NT2/D1 (cell line): ENCODE measurements around the gene UCP3.

Source experiments
- DNase-seq: peaks from one replicate; pipeline ENCODE4 v3.0.0-alpha.2; 2011; ENCODE audit warnings: low read depth, low spot score
- H3K27me3 ChIP-seq: 2 replicates; pipeline ENCODE4 v1.6.0; 2011; ENCODE audit warnings: mild to moderate bottlenecking; ENCODE audit not compliant: insufficient read length, insufficient read depth
- H3K36me3 ChIP-seq: 2 replicates; pipeline ENCODE4 v1.6.1; 2011; ENCODE audit warnings: mild to moderate bottlenecking, low read length, mixed read lengths; ENCODE audit not compliant: insufficient read depth, insufficient read length
- H3K4me1 ChIP-seq: 2 replicates; pipeline ENCODE4 v1.5.1; 2011; ENCODE audit not compliant: insufficient read depth, insufficient read length
- H3K4me3 ChIP-seq: 2 replicates; pipeline ENCODE4 v1.5.1; 2011; ENCODE audit warnings: low read depth; ENCODE audit not compliant: insufficient read length
- H3K9ac ChIP-seq: 2 replicates; pipeline ENCODE4 v1.6.0; 2011; ENCODE audit warnings: low read depth; ENCODE audit not compliant: insufficient read length
- H3K9me3 ChIP-seq: 2 replicates; pipeline ENCODE4 v1.5.1; 2011; ENCODE audit warnings: mild to moderate bottlenecking, low read length; ENCODE audit not compliant: insufficient read depth
- SUZ12 ChIP-seq: IDR thresholded peaks from 2 replicates; pipeline ENCODE4 v1.6.1; 2011; ENCODE audit not compliant: insufficient read length, insufficient read depth; ENCODE audit errors: extremely low read depth
- YY1 ChIP-seq: IDR thresholded peaks from 2 replicates; pipeline ENCODE4 v1.6.1; 2011; ENCODE audit not compliant: insufficient read length, insufficient read depth
- ZNF274 ChIP-seq: IDR thresholded peaks from 2 replicates; pipeline ENCODE4 v1.6.1; 2011; ENCODE audit warnings: mild to moderate bottlenecking, low read depth, low read length

The UCP3 gene

GRCh38 chr11:74009675-74010305 lies 905 bp upstream of the UCP3 start:
- H3K4me1 ChIP-seq = no peaks in the 10 kb centered on the region
- H3K27me3 ChIP-seq = no peaks in the 10 kb centered on the region
- no peak for TF ChIP-seq YY1
- no peak for TF ChIP-seq SUZ12
- TF ChIP-seq ZNF274 = no peak
- H3K36me3 ChIP-seq = peaks cover 21% of the 10 kb centered on the region
- DNase-seq = no peak
- no peak overlapping the region for H3K9ac ChIP-seq
- no peak overlapping the region for H3K4me3 ChIP-seq
- no peaks in the 10 kb centered on the region for H3K9me3 ChIP-seq

DNA sequence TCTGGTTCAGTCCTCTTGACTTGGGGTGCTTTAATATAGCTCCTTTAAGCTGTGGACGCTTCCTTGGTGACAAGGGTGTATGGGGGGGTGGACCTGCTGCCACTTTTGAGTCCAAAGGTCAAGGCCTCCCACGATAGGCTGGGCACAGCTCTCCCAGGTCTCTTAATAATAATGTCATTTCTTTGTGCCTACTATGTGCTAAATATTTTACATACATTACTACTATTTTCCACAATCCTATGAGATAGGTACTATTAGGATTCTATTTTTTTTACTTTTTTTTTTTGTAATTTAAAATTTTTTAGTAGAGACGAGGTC lies 304 bp upstream of the UCP3 start:
- no peak for DNase-seq
- peaks cover 20% of the 10 kb centered on the region for H3K36me3 ChIP-seq
- no peak overlapping the region for H3K4me3 ChIP-seq
- H3K9me3 ChIP-seq = no peaks in the 10 kb centered on the region
- TF ChIP-seq ZNF274 (no peak), YY1 (no peak), SUZ12 (no peak)
- H3K9ac ChIP-seq = no peak overlapping the region
- no peaks in the 10 kb centered on the region for H3K27me3 ChIP-seq
- H3K4me1 ChIP-seq = no peaks in the 10 kb centered on the region

GRCh38 chr11:74007691-74008372 lies 1.1 kb downstream of the UCP3 start:
- TF ChIP-seq ZNF274 = no peak
- no peak for TF ChIP-seq SUZ12
- H3K4me1 ChIP-seq = no peaks in the 10 kb centered on the region
- H3K9ac ChIP-seq = no peak overlapping the region

DNA sequence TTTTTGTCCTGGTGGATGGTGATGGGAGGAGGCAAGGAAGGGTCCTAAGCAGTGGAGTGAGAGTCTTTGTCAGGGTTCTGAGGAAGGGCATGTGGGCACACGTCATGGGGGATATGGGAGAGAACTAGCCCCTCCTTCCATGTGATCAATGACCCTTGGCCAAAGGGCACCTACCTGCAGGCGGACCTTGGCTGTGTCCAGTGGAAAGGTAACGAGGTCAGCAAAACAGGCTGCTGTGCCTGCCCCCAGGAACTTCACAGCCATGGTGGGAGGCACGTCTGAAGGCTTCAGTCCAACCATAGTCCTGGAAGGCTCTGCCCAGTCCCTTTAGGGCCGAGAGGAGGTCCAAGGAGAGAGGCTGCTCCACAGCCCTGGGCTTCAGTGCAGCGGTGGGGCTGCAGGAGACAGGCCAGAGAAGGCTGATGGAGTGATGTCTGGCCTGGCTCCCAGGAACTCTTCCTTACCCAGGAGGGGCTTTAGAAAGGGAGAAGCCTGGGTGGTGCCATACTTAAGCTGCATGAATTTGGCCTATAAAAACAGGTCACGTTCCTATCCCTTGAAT lies 2.1 kb downstream of the UCP3 start:
- no peaks in the 10 kb centered on the region for H3K9me3 ChIP-seq
- no peak for DNase-seq
- H3K27me3 ChIP-seq = no peaks in the 10 kb centered on the region
- H3K4me3 ChIP-seq = no peak overlapping the region
- H3K36me3 ChIP-seq = peaks cover 5% of the 10 kb centered on the region
- TF ChIP-seq ZNF274 = no peak
- TF ChIP-seq YY1 = no peak
- no peak for TF ChIP-seq SUZ12
- H3K9ac ChIP-seq = no peak overlapping the region
- H3K4me1 ChIP-seq = no peaks in the 10 kb centered on the region

More at GRCh38 chr11:74007691-74008372, 1.1 kb downstream of the UCP3 start:
- no peak overlapping the region for H3K4me3 ChIP-seq
- no peak for DNase-seq
- H3K27me3 ChIP-seq = no peaks in the 10 kb centered on the region
- no peaks in the 10 kb centered on the region for H3K9me3 ChIP-seq
- peaks cover 11% of the 10 kb centered on the region for H3K36me3 ChIP-seq

- Histone ChIP-seq H3K9me3 (no peaks in the 10 kb centered on the region), H3K4me1 (no peaks in the 10 kb centered on the region), H3K9ac (no peak overlapping the region), H3K27me3 (no peaks in the 10 kb centered on the region), H3K4me3 (no peak overlapping the region), H3K36me3 (no peaks in the 10 kb centered on the region)
- DNase-seq = no peak
- TF ChIP-seq SUZ12 (no peak), ZNF274 (no peak), YY1 (no peak)
These were observed 3.0 kb downstream of the UCP3 start for GRCh38 chr11:74005721-74006517.

DNA sequence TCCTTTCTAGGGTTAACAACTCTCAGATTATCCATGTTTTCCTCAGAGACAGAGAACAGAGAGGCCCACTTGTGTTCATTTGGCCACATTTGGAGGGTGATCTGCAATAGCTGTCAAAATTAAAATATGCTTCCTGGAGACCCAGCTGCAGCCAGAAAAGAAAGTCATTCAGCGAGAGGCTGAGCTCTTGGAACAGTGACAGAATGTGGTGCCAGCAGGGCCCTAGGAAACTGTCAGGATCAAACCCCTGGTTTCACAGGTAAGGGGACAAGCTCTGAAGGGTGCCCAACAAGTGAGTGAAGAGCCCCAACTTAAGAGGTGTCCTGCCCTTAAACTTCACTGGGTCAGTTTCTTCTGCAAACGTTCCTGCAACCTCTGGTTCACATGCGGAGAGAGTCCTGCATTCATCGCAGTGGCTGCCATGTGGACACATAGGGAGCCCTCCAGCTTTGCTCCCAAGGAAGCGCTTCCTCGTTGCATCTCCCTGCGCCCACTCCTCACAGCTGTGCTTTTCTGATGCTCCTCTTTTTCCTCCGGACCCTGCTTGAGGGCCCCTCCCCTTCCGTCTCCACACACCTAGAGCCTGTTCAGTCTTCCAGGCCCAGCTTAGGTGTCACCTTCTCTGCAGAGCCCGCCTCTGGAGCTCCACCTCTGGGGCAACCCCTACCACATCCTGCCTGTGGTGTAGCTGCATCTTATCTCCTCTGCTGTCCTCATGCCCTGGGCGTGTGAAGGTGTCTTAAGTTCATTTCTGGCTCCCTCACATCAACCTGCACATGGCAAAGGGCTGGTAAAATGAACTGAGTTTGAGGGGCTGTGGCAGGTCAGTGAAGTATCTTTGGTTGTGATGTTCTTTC lies 3.9 kb downstream of the UCP3 start:
- TF ChIP-seq SUZ12 = no peak
- no peak for TF ChIP-seq ZNF274
- no peak for TF ChIP-seq YY1
- H3K36me3 ChIP-seq = no peaks in the 10 kb centered on the region
- no peak overlapping the region for H3K9ac ChIP-seq
- H3K4me1 ChIP-seq = no peaks in the 10 kb centered on the region
- H3K27me3 ChIP-seq = no peaks in the 10 kb centered on the region
- no peak overlapping the region for H3K4me3 ChIP-seq
- H3K9me3 ChIP-seq = no peaks in the 10 kb centered on the region
- no peak for DNase-seq
